ENCODE measurements around the gene KIF6. TPM values are rescaled to one million over a fixed set of nuclear protein-coding genes. Genes with fewer than 3 reads are reported as not detected.

KIF6 gene
- polyA plus RNA-seq, 2 of the 4 experiments (the other 2 are of a cell fraction), result 0.05 to 0.39 TPM

DNA sequence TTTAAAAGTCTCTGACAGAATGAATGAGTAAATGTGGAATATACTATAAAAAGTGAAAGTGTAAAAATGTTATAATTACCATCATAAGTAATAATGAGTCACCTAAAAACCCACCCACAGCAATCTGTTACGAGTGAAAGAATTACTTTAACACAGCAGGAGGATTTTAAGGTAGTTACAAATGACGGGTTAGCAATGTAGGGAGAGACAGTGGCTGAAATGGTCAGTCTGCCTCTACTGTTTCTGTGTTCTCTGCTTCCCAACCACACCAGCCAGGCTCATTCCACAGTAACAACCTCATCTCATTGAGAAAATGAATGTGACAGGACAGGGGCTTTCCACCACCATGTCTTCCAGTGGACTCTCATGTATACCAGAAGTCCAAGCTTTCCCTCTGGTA is 278.3 kb downstream of the KIF6 start:
- ChIA-PET CTCF (interaction anchor here (0.6 to 0.7 kb wide), 2 partner anchors 18 to 156 kb away, joined by 3 read pairs; no protein-coding TSS in a partner anchor), POLR2A (no interaction called here)
- no peak overlapping the region for H3K4me2 ChIP-seq
- ATAC-seq (no peak), FAIRE-seq (no peak), DNase-seq (ENCODE audit: low read depth in 1 of 2, low spot score in 1 of 2) (no peak)
- no peaks in the 10 kb centered on the region for H3K4me1 ChIP-seq
- H3K27ac ChIP-seq, result no peak overlapping the region
- no peak overlapping the region for H3K4me3 ChIP-seq
- 11% methylated on average over 2 of the region's 2 CpGs for WGBS (ENCODE audit: missing lambda C conversion rate)
- TF ChIP-seq BCL3 (IDR thresholded peaks at IDR 0.05), result no peak
- no peak for TF ChIP-seq SMC3 (IDR thresholded peaks at IDR 0.05)
- TF ChIP-seq FOSB (CRISPR knock-in tag; IDR thresholded peaks at IDR 0.05), result no peak
- TF ChIP-seq EP300 (IDR thresholded peaks at IDR 0.05), result no peak
- H3K9me3 ChIP-seq, result no peaks in the 10 kb centered on the region

- WGBS (ENCODE audit: missing lambda C conversion rate), result 37% methylated on average over 1 of the region's 1 CpG
Observed at GRCh38 chr6:39445667-39446066, 279.5 kb downstream of the KIF6 start.

GRCh38 chr6:39444479-39445019 is 280.7 kb downstream of the KIF6 start:
- 31% methylated on average over 5 of the region's 5 CpGs for WGBS (ENCODE audit: missing lambda C conversion rate)
- H3K9me3 ChIP-seq, result no peaks in the 10 kb centered on the region
- no peak for ATAC-seq
- H3K4me2 ChIP-seq, result no peak overlapping the region
- no peak overlapping the region for H3K4me3 ChIP-seq
- ChIA-PET POLR2A (no interaction called here), CTCF (no interaction called here)
- FAIRE-seq, result no peak
- DNase-seq (ENCODE audit: low read depth in 1 of 2, low spot score in 1 of 2), result no peak
- no peak overlapping the region for H3K27ac ChIP-seq
- H3K4me1 ChIP-seq, result no peaks in the 10 kb centered on the region
- TF ChIP-seq, protein P1, sequence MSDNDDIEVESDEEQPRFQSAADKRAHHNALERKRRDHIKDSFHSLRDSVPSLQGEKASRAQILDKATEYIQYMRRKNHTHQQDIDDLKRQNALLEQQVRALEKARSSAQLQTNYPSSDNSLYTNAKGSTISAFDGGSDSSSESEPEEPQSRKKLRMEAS (IDR thresholded peaks at IDR 0.05), result no peak
- no peak for TF ChIP-seq KDM1A (IDR thresholded peaks at IDR 0.05; ENCODE audit: low read depth)
- TF ChIP-seq CHD2 (IDR thresholded peaks at IDR 0.05; ENCODE audit: low read length, partially characterized antibody), result no peak
- TF ChIP-seq, protein P2, sequence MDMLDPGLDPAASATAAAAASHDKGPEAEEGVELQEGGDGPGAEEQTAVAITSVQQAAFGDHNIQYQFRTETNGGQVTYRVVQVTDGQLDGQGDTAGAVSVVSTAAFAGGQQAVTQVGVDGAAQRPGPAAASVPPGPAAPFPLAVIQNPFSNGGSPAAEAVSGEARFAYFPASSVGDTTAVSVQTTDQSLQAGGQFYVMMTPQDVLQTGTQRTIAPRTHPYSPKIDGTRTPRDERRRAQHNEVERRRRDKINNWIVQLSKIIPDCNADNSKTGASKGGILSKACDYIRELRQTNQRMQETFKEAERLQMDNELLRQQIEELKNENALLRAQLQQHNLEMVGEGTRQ (IDR thresholded peaks at IDR 0.05), result no peak
- TF ChIP-seq, protein P3, sequence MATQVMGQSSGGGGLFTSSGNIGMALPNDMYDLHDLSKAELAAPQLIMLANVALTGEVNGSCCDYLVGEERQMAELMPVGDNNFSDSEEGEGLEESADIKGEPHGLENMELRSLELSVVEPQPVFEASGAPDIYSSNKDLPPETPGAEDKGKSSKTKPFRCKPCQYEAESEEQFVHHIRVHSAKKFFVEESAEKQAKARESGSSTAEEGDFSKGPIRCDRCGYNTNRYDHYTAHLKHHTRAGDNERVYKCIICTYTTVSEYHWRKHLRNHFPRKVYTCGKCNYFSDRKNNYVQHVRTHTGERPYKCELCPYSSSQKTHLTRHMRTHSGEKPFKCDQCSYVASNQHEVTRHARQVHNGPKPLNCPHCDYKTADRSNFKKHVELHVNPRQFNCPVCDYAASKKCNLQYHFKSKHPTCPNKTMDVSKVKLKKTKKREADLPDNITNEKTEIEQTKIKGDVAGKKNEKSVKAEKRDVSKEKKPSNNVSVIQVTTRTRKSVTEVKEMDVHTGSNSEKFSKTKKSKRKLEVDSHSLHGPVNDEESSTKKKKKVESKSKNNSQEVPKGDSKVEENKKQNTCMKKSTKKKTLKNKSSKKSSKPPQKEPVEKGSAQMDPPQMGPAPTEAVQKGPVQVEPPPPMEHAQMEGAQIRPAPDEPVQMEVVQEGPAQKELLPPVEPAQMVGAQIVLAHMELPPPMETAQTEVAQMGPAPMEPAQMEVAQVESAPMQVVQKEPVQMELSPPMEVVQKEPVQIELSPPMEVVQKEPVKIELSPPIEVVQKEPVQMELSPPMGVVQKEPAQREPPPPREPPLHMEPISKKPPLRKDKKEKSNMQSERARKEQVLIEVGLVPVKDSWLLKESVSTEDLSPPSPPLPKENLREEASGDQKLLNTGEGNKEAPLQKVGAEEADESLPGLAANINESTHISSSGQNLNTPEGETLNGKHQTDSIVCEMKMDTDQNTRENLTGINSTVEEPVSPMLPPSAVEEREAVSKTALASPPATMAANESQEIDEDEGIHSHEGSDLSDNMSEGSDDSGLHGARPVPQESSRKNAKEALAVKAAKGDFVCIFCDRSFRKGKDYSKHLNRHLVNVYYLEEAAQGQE (IDR thresholded peaks at IDR 0.05), result no peak
- TF ChIP-seq PHF8 (IDR thresholded peaks at IDR 0.05; ENCODE audit: borderline replicate concordance, low read depth), result no peak
- TF ChIP-seq POLR2AphosphoS2 (conservative IDR thresholded peaks at IDR 0.05; ENCODE audit: low read length), result no peak

More at GRCh38 chr6:39445667-39446066, 279.5 kb downstream of the KIF6 start:
- CTCF ChIA-PET, result no interaction called here
- H3K4me2 ChIP-seq, result no peak overlapping the region
- ATAC-seq, result no peak
- DNase-seq (ENCODE audit: low read depth in 1 of 2, low spot score in 1 of 2), result no peak
- no peak overlapping the region for H3K27ac ChIP-seq
- H3K4me1 ChIP-seq, result no peaks in the 10 kb centered on the region
- FAIRE-seq, result no peak
- no peak for TF ChIP-seq TFCP2L1 (CRISPR knock-in tag; IDR thresholded peaks at IDR 0.05)
- TF ChIP-seq, protein P3 (IDR thresholded peaks at IDR 0.05), result no peak
- TF ChIP-seq SREBF2 (IDR thresholded peaks at IDR 0.05), result no peak
- no peak for TF ChIP-seq HOXA7 (CRISPR knock-in tag; IDR thresholded peaks at IDR 0.05)
- no peak for TF ChIP-seq ZFP36 (IDR thresholded peaks at IDR 0.05; ENCODE audit: borderline replicate concordance, partially characterized antibody)
- TF ChIP-seq POLR2AphosphoS2 (conservative IDR thresholded peaks at IDR 0.05; ENCODE audit: low read length), result no peak
- TF ChIP-seq CHD4 (IDR thresholded peaks at IDR 0.05; ENCODE audit: borderline replicate concordance), result no peak
- no peak for TF ChIP-seq ZSCAN20 (CRISPR knock-in tag; IDR thresholded peaks at IDR 0.05)
- no peak for TF ChIP-seq E2F6 (IDR thresholded peaks at IDR 0.05; ENCODE audit: borderline replicate concordance, low read depth)
- TF ChIP-seq MAFK (IDR thresholded peaks at IDR 0.05; ENCODE audit: partially characterized antibody), result no peak
- no peak for TF ChIP-seq RAD21 (conservative IDR thresholded peaks at IDR 0.05 in 1 of 2, IDR thresholded peaks at IDR 0.05 in 1 of 2)
- TF ChIP-seq TP53 (CRISPR knock-in tag; IDR thresholded peaks at IDR 0.05), result no peak
- no peak for TF ChIP-seq GATA3 (IDR thresholded peaks at IDR 0.05; ENCODE audit: borderline replicate concordance)
- no peak for TF ChIP-seq HDAC2 (IDR thresholded peaks at IDR 0.05)
- TF ChIP-seq RFX5 (IDR thresholded peaks at IDR 0.05), result no peak
- TF ChIP-seq, protein P2 (IDR thresholded peaks at IDR 0.05), result no peak
- no peak for TF ChIP-seq FOSB (CRISPR knock-in tag; IDR thresholded peaks at IDR 0.05)
- TF ChIP-seq POLR2A (IDR thresholded peaks at IDR 0.05; ENCODE audit: low read length), result no peak
- no peak for TF ChIP-seq RNF2 (IDR thresholded peaks at IDR 0.05; ENCODE audit: borderline replicate concordance, low read depth)
- no peaks in the 10 kb centered on the region for H3K9me3 ChIP-seq
- POLR2A ChIA-PET, result no interaction called here
- no peak overlapping the region for H3K4me3 ChIP-seq

All from A549 (cell line).